WTC11 (cell line): ENCODE data around the gene LRRIQ1.

Experiments
- FOXJ3 ChIP-seq: sonication (generic); formaldehyde crosslinking; IDR thresholded peaks from 2 replicates; pipeline ENCODE4 v1.9.0; 2021; ENCODE audit warnings: missing genetic modification reagents, mild to moderate bottlenecking, borderline replicate concordance
- HMGA2 ChIP-seq: fragments of 250-450 bp; sonication (Bioruptor Pico); IDR thresholded peaks from 2 replicates; pipeline ENCODE4 v1.4.0; 2021; ENCODE audit warnings: mild to moderate bottlenecking, moderate library complexity
- TP53 ChIP-seq: sonication (generic); formaldehyde crosslinking; IDR thresholded peaks from 2 replicates; pipeline ENCODE4 v1.8.1; 2023; ENCODE audit warnings: mild to moderate bottlenecking, missing genetic modification reagents
- TF ChIP-seq, protein P1 (sequence below): fragments of 200-600 bp; IDR thresholded peaks from 2 replicates; pipeline ENCODE4 v1.8.0; 2022; ENCODE audit warnings: antibody characterized with exemption

DNA sequence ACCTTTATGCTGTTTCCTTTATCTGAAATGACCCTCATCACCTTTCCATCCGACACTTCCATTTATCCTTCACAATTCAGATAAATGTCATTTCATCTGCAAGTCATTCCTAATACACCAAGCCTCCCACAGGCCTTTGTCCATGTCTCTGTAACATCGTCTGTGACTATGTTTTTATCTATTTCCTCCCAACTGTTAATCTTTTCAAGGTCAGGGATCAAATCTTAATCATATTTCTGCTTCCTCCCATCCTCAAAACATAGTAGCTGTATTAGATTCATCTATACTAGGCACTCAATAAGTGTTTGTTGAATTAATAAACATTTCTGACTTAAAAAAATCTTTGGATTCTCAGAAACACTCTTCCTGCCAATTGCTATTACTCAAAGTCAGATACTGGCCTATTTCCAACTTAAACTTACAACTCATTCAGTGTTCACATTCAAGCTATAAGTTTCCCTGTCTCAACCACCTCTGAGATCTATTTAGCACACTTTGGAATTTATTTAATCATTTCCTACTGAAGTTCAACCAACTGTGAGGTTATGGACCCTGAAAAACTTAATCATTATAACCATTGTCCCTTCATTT is 143.6 kb downstream of the LRRIQ1 start:
- TF ChIP-seq, protein P1, sequence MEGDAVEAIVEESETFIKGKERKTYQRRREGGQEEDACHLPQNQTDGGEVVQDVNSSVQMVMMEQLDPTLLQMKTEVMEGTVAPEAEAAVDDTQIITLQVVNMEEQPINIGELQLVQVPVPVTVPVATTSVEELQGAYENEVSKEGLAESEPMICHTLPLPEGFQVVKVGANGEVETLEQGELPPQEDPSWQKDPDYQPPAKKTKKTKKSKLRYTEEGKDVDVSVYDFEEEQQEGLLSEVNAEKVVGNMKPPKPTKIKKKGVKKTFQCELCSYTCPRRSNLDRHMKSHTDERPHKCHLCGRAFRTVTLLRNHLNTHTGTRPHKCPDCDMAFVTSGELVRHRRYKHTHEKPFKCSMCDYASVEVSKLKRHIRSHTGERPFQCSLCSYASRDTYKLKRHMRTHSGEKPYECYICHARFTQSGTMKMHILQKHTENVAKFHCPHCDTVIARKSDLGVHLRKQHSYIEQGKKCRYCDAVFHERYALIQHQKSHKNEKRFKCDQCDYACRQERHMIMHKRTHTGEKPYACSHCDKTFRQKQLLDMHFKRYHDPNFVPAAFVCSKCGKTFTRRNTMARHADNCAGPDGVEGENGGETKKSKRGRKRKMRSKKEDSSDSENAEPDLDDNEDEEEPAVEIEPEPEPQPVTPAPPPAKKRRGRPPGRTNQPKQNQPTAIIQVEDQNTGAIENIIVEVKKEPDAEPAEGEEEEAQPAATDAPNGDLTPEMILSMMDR, result no peak
- TF ChIP-seq FOXJ3 (CRISPR knock-in tag) (no peak), TP53 (CRISPR knock-in tag) (no peak), HMGA2 (CRISPR knock-in tag) (no peak)
